BLaER1 treated with 17β-estradiol and CSF1 and Interleukin-3, amounts not matched to agents 10 nM and 100 nM (cell line): Measurements from ENCODE around the gene CABYR.
"Not testable (repeated sequence)": the region's sequence is repeated elsewhere in the genome, so short reads cannot be mapped to it uniquely, and the experiment has no call there.

ENCODE experiments used
- H3K27ac ChIP-seq, 11 experiments: shearing (Covaris generic); formaldehyde crosslinking; 2 replicates each; pipeline ENCODE4 v1.8.1; 2022
- H3K27me3 ChIP-seq, 11 experiments: shearing (Covaris generic); formaldehyde crosslinking; 2 replicates each; pipeline ENCODE4 v1.8.1; 2022
- H3K36me3 ChIP-seq, 11 experiments: shearing (Covaris generic); formaldehyde crosslinking; 2 replicates each; pipeline ENCODE4 v1.8.1; 2022
- H3K4me1 ChIP-seq, 10 experiments: shearing (Covaris generic); formaldehyde crosslinking; 2 replicates each; pipeline ENCODE4 v1.8.1; 2022
- H3K4me2 ChIP-seq, 11 experiments: shearing (Covaris generic); formaldehyde crosslinking; 2 replicates each; pipeline ENCODE4 v1.8.1; 2022
- H3K4me3 ChIP-seq, 10 experiments: shearing (Covaris generic); formaldehyde crosslinking; 2 replicates each; pipeline ENCODE4 v1.8.1; 2022
- H3K9ac ChIP-seq, 11 experiments: shearing (Covaris generic); formaldehyde crosslinking; 2 replicates each; pipeline ENCODE4 v1.8.1; 2022
- H3K9me3 ChIP-seq, 11 experiments: shearing (Covaris generic); formaldehyde crosslinking; replicated peaks in 1 of 11; 2 replicates each; pipeline ENCODE4 v1.8.1; 2022
- H4K20me1 ChIP-seq, 11 experiments: shearing (Covaris generic); formaldehyde crosslinking; 2 replicates each; pipeline ENCODE4 v1.8.1; 2022
- Cebpa-rat ChIP-seq, 11 experiments: shearing (Covaris generic); IDR thresholded peaks; 2 replicates each; pipeline ENCODE4 v1.8.1; 2022

Gene CABYR

GRCh38 chr18:24121625-24122024, 17.2 kb upstream of the CABYR start:
- no peaks in the 10 kb centered on the region for H3K4me1 ChIP-seq
- no peak overlapping the region for H3K27ac ChIP-seq
- H3K4me3 ChIP-seq, result no peak overlapping the region
- peaks cover 58 to 98% (median 90%) of the 10 kb centered on the region in 11 experiments for H3K36me3 ChIP-seq
- H4K20me1 ChIP-seq, result peaks cover 0 to 16% (median 4%) of the 10 kb centered on the region in 11 experiments; a peak in 3 of 22 replicates
- no peak overlapping the region for H3K4me2 ChIP-seq
- H3K9me3 ChIP-seq, result no peaks in the 10 kb centered on the region
- no peak overlapping the region for H3K9ac ChIP-seq
- no peaks in the 10 kb centered on the region for H3K27me3 ChIP-seq
- TF ChIP-seq Cebpa-rat (IDR thresholded peaks at IDR 0.05), result 0 out of 22 replicates have a peak, but pooled peaks of 1 of the 11 experiments have one; percentile 6

- no peak overlapping the region for H3K4me3 ChIP-seq
- H3K4me1 ChIP-seq, result no peaks in the 10 kb centered on the region
- H3K9me3 ChIP-seq, result no peaks in the 10 kb centered on the region
- H3K27ac ChIP-seq, result no peak overlapping the region
- H3K9ac ChIP-seq, result no peak overlapping the region
- no peaks in the 10 kb centered on the region for H3K27me3 ChIP-seq
- H3K4me2 ChIP-seq, result no peak overlapping the region
- peaks cover 66 to 100% (median 97%) of the 10 kb centered on the region in 11 experiments for H3K36me3 ChIP-seq
- TF ChIP-seq Cebpa-rat (IDR thresholded peaks at IDR 0.05), result no peak
- peaks cover 0 to 7% (median 0%) of the 10 kb centered on the region in 11 experiments; a peak in 2 of 22 replicates for H4K20me1 ChIP-seq
Measured at GRCh38 chr18:24126155-24126961, 12.5 kb upstream of the CABYR start.

DNA sequence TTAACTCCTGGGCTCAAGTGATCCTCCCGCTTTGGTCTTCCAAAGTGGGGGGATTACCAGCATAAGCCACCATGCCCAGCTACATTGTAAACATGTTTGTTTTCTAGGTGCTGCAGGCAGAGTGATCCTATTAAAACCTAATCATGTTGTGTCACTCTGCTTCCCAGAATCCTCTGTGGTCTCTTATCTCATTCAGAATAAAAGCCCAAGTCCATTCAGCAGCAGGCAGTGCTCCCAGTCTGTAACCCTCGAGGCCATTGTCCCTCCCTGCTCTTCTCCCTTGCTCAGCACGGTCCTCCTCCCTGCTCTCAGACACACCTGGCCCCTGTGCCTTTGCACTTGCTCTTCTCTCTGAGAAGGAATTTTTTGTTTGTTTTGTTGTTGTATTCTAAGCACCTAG, 11.1 kb upstream of the CABYR start:
- H3K9me3 ChIP-seq, result no peaks in the 10 kb centered on the region

DNA sequence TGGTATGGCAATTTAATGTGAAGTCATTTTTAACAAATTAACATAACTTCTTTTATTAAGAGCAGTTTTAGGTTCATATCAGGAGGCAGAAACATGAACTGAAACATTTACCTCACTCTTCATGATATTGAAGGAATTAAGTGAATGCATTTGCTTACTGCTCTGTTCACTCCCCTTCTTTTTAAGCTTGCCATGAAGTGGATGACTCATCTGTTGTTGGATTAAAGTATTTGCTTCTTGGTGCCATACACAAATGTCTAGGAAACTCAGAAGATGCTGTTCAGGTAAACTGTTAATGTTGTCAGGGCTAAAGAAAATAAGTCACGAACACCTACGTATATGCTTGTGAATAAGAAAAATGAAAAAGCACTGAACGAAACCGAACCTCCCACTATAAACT, 10.2 kb upstream of the CABYR start:
- Histone ChIP-seq H3K27me3 (no peaks in the 10 kb centered on the region), H3K27ac (no peak overlapping the region), H3K36me3 (peaks cover 77 to 100% (median 99%) of the 10 kb centered on the region in 11 experiments), H3K9me3 (no peaks in the 10 kb centered on the region), H3K4me1 (no peaks in the 10 kb centered on the region), H3K4me2 (no peak overlapping the region), H3K9ac (no peak overlapping the region), H3K4me3 (no peak overlapping the region), H4K20me1 (peaks cover 0 to 7% (median 0%) of the 10 kb centered on the region in 11 experiments; a peak in 2 of 22 replicates)
- TF ChIP-seq Cebpa-rat (IDR thresholded peaks at IDR 0.05), result no peak

More for the DNA sequence above, 11.1 kb upstream of the CABYR start:
- H3K27me3 ChIP-seq, result no peaks in the 10 kb centered on the region
- no peak for TF ChIP-seq Cebpa-rat (IDR thresholded peaks at IDR 0.05)
- peaks cover 0 to 7% (median 0%) of the 10 kb centered on the region in 11 experiments; a peak in 2 of 22 replicates for H4K20me1 ChIP-seq
- no peak overlapping the region for H3K4me2 ChIP-seq
- no peaks in the 10 kb centered on the region for H3K4me1 ChIP-seq
- H3K27ac ChIP-seq, result no peak overlapping the region
- no peak overlapping the region for H3K4me3 ChIP-seq
- H3K9ac ChIP-seq, result no peak overlapping the region
- H3K36me3 ChIP-seq, result peaks cover 69 to 100% (median 99%) of the 10 kb centered on the region in 11 experiments

GRCh38 chr18:24130494-24130893, 8.4 kb upstream of the CABYR start:
- Histone ChIP-seq H3K27ac (no peak overlapping the region), H3K36me3 (peaks cover 71 to 100% (median 98%) of the 10 kb centered on the region in 11 experiments), H3K27me3 (no peaks in the 10 kb centered on the region), H3K4me1 (no peaks in the 10 kb centered on the region), H3K9me3 (no peaks in the 10 kb centered on the region), H3K4me2 (no peak overlapping the region), H3K9ac (no peak overlapping the region), H3K4me3 (no peak overlapping the region), H4K20me1 (peaks cover 0 to 7% (median 0%) of the 10 kb centered on the region in 11 experiments; a peak in 2 of 22 replicates)
- TF ChIP-seq Cebpa-rat (IDR thresholded peaks at IDR 0.05), result no peak

DNA sequence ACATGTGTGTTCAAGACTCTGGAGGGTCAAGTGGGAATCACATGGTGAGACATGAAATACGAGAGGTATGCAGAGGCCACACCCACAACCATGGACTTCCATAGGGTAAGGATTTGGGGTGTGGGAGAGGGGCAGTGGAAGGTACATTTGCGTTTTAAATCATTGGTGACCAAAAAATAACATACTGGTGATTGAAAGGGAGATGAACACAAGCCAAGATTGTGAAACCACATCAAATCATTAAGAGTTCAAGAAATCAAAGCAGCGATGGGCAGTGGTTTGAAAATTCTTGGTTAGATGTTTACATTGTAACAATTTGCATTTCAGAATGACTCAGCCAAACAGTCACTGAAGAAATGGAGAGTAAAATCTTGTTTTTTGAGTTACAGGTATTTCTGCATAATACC, 1.9 kb upstream of the CABYR start:
- Histone ChIP-seq H3K27me3 (no peaks in the 10 kb centered on the region), H3K4me3 (no peak overlapping the region), H3K9me3 (peaks cover 6 to 19% (median 13%) of the 10 kb centered on the region in 11 experiments; a peak in 19 of 22 replicates), H3K27ac (no peak overlapping the region), H3K4me2 (no peak overlapping the region), H3K9ac (no peak overlapping the region), H4K20me1 (no peaks in the 10 kb centered on the region), H3K36me3 (peaks cover 17 to 48% (median 44%) of the 10 kb centered on the region in 11 experiments), H3K4me1 (peaks cover 0 to 7% (median 0%) of the 10 kb centered on the region in 10 experiments; a peak in 1 of 20 replicates)
- TF ChIP-seq Cebpa-rat (IDR thresholded peaks at IDR 0.05), result no peak

- H3K4me3 ChIP-seq, result no peak overlapping the region
- peaks cover 3 to 34% (median 30%) of the 10 kb centered on the region in 11 experiments; a peak in 19 of 22 replicates for H3K36me3 ChIP-seq
- no peak overlapping the region for H3K27ac ChIP-seq
- H3K9ac ChIP-seq, result no peak overlapping the region
- H4K20me1 ChIP-seq, result no peaks in the 10 kb centered on the region
- peak overlapping the region in 4 of 11 experiments; percentile 15 to 23 (median 18); a peak in 5 of 22 replicates for H3K4me2 ChIP-seq
- peaks cover 0 to 7% (median 0%) of the 10 kb centered on the region in 10 experiments; a peak in 1 of 20 replicates for H3K4me1 ChIP-seq
- no peak for TF ChIP-seq Cebpa-rat (IDR thresholded peaks at IDR 0.05)
- H3K27me3 ChIP-seq, result no peaks in the 10 kb centered on the region
- peaks cover 6 to 19% (median 13%) of the 10 kb centered on the region in 11 experiments; a peak in 19 of 22 replicates for H3K9me3 ChIP-seq
Measured at GRCh38 chr18:24138409-24138788, 463 bp upstream of the CABYR start.

GRCh38 chr18:24140697-24141096, 1.8 kb downstream of the CABYR start:
- Histone ChIP-seq H3K27ac (no peak overlapping the region), H3K36me3 (peaks cover 0 to 14% (median 11%) of the 10 kb centered on the region in 11 experiments; a peak in 10 of 22 replicates), H3K4me1 (peaks cover 0 to 7% (median 0%) of the 10 kb centered on the region in 10 experiments; a peak in 1 of 20 replicates), H3K9ac (no peak overlapping the region), H3K4me3 (no peak overlapping the region), H3K27me3 (no peaks in the 10 kb centered on the region), H3K9me3 (peaks cover 6 to 19% (median 13%) of the 10 kb centered on the region in 11 experiments; a peak in 19 of 22 replicates), H4K20me1 (no peaks in the 10 kb centered on the region), H3K4me2 (no peak overlapping the region)
- TF ChIP-seq Cebpa-rat (IDR thresholded peaks at IDR 0.05), result no peak

DNA sequence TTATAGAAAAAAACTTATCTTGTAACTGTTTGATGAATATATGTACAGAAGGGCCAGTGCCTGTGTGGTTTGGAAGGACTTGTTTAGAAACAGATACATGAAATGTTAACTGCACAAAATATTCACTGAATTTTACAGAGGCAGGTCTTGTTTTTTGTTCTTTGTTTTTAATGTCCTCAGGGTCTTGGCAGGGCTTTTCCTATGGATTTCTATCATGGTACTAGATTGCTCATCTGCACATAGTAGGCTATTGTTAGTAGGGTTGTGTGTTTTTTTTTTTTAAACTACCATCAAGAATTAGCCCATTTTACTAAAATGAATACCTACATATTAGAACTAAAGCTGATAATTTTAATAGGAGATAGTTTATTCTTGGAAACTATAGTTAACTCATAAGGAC, 3.5 kb downstream of the CABYR start:
- Histone ChIP-seq H3K36me3 (no peaks in the 10 kb centered on the region), H3K9ac (no peak overlapping the region)

DNA sequence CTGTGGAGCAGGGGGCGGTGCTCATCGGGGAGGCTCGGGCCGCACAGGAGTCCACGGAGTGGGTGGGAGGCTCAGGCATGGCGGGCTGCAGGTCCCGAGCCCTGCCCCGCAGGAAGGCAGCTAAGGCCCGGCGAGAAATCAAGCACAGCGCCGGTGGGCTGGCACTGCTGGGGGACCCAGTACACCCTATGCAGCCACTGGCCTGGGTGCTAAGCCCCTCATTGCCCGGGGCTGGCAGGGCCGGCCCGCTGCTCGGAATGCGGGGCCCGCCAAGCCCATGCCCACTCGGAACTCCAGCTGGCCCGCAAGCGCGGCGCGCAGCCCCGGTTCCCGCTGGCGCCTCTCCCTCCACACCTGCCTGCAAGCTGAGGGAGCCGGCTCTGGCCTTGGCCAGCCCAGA, 10.7 kb downstream of the CABYR start:
- H3K4me1 ChIP-seq, H3K27me3 ChIP-seq, H3K4me3 ChIP-seq, H4K20me1 ChIP-seq, H3K9ac ChIP-seq, H3K27ac ChIP-seq, H3K4me2 ChIP-seq: not testable (repeated sequence)
- Histone ChIP-seq H3K9me3 (peaks cover 0 to 12% (median 0%) of the 10 kb centered on the region in 11 experiments; a peak in 4 of 22 replicates), H3K36me3 (peaks cover 0 to 10% (median 0%) of the 10 kb centered on the region in 11 experiments; a peak in 2 of 22 replicates)

More for the DNA sequence above, 3.5 kb downstream of the CABYR start:
- H3K4me2 ChIP-seq, result no peak overlapping the region
- peaks cover 0 to 7% (median 0%) of the 10 kb centered on the region in 10 experiments; a peak in 1 of 20 replicates for H3K4me1 ChIP-seq
- H3K27ac ChIP-seq, result no peak overlapping the region
- no peaks in the 10 kb centered on the region for H4K20me1 ChIP-seq
- H3K27me3 ChIP-seq, result no peaks in the 10 kb centered on the region
- H3K9me3 ChIP-seq, result peaks cover 6 to 19% (median 13%) of the 10 kb centered on the region in 11 experiments; a peak in 19 of 22 replicates
- H3K4me3 ChIP-seq, result no peak overlapping the region
- no peak for TF ChIP-seq Cebpa-rat (IDR thresholded peaks at IDR 0.05)
